NCI-H460 (cell line): ENCODE results near the gene ZNF382. TPM values are rescaled to one million over a fixed set of nuclear protein-coding genes. Genes with fewer than 3 reads are reported as not detected.

ENCODE experiments used
- DNase-seq: peaks from one replicate; pipeline ENCODE4 v3.0.0-alpha.2; 2016; ENCODE audit warnings: low read depth; ENCODE audit errors: extremely low read depth
- total RNA-seq: library from RNA; depleted of rRNA; stranded (reverse); fragments of >200 nt; shearing (Covaris generic); gene quantifications from 2 replicates; pipeline ENCODE4 v1.2.3, GENCODE V29; 2014; rRNA removed

Gene ZNF382
- total RNA-seq, 1 experiment from 2014 or later: 0.37 TPM

- no peak for DNase-seq
Observed at GRCh38 chr19:36674201-36674600, 69.1 kb downstream of the ZNF382 start.

- no peak for DNase-seq
Observed at GRCh38 chr19:36679455-36679854, 74.3 kb downstream of the ZNF382 start.

Other genes with a start within 250 kb of the ZNF382 start
- 3.7 and 4.0 TPM in 2 replicates for gene ZFP14, start 226.1 kb upstream of the ZNF382 start, total RNA-seq
- 3.5 and 4.7 TPM in 2 replicates for gene ZFP82, start 186.7 kb upstream of the ZNF382 start, total RNA-seq
- 8.6 and 16.5 TPM in 2 replicates for gene ZNF566, start 115.8 kb upstream of the ZNF382 start, total RNA-seq
- 15.1 and 17.4 TPM in 2 replicates for gene ZNF260, start 77.0 kb upstream of the ZNF382 start, total RNA-seq
- 4.7 and 5.6 TPM in 2 replicates for gene ZNF529, start 32.0 kb upstream of the ZNF382 start, total RNA-seq
- gene ZNF461, start 61.5 kb downstream of the ZNF382 start, total RNA-seq: 7.5 and 13.0 TPM in 2 replicates
- 6.4 and 9.5 TPM in 2 replicates for gene ZNF567, start 82.3 kb downstream of the ZNF382 start, total RNA-seq
- 3.0 and 4.1 TPM in 2 replicates for gene ZNF850, start 167.5 kb downstream of the ZNF382 start, total RNA-seq
- gene ZNF790, start 233.1 kb downstream of the ZNF382 start, total RNA-seq: 6.1 and 7.9 TPM in 2 replicates
- 1.9 and 2.6 TPM in 2 replicates for gene ZNF345, start 245.6 kb downstream of the ZNF382 start, total RNA-seq